Measurements from ENCODE around the gene PAK1. TPM values are rescaled to one million over a fixed set of nuclear protein-coding genes. Genes with fewer than 3 reads are reported as not detected.
A peak's percentile ranks its signal among the peaks of the same experiment; 100 is the strongest.

PAK1 gene
- total and polyA plus RNA-seq, 2 donors (not counting 1 experiment from before 2014, with no cell fraction given) = 34.6 to 37.7 TPM

DNA sequence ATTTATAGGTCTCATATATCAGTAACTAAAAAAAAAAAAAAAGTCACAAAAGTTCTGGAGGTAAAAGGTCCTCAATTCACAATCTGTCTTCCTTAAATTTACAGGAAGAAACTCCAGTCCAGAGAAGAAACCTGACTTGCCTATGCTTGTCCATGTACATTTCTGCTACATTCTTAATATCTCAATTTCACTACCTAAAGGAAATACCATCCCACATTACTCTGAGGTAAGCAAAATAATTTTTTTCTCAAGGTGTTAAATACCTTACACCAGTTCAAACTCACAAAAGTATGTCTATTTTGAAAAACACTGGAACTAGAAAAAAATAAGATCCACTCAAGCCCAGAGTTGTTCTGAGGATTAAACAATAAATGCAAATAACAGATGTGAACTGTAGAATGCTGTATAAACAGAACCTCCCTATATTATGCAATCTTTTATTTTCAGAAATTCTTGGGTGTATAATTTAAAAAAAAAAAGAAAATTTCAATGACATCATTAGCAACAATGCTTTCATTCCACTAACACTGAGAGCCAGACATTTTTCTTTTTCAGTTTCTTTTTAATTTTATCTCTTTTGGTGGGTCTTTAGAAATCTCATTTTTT is 122.5 kb downstream of the PAK1 start:
- DNase-seq (ENCODE audit: low read depth in 2 of 2) = peak in 1 of 2 donors; percentile 55
- no peak overlapping the region for H2AFZ ChIP-seq (ENCODE audit: low read length)
- no peaks in the 10 kb centered on the region for H3K27me3 ChIP-seq (ENCODE audit: control insufficient read depth, insufficient read depth, low read length)
- no peaks in the 10 kb centered on the region for H3K79me2 ChIP-seq (ENCODE audit: control insufficient read depth, insufficient read depth, low read length)
- peaks cover 2% of the 10 kb centered on the region for H3K36me3 ChIP-seq (ENCODE audit: control insufficient read depth, insufficient read depth, low read length)
- TF ChIP-seq EZH2 (IDR thresholded peaks at IDR 0.05; ENCODE audit: low read length, missing control alignments) = no peak
- TF ChIP-seq, protein P1, sequence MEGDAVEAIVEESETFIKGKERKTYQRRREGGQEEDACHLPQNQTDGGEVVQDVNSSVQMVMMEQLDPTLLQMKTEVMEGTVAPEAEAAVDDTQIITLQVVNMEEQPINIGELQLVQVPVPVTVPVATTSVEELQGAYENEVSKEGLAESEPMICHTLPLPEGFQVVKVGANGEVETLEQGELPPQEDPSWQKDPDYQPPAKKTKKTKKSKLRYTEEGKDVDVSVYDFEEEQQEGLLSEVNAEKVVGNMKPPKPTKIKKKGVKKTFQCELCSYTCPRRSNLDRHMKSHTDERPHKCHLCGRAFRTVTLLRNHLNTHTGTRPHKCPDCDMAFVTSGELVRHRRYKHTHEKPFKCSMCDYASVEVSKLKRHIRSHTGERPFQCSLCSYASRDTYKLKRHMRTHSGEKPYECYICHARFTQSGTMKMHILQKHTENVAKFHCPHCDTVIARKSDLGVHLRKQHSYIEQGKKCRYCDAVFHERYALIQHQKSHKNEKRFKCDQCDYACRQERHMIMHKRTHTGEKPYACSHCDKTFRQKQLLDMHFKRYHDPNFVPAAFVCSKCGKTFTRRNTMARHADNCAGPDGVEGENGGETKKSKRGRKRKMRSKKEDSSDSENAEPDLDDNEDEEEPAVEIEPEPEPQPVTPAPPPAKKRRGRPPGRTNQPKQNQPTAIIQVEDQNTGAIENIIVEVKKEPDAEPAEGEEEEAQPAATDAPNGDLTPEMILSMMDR (conservative IDR thresholded peaks at IDR 0.05 in 1 of 2, IDR thresholded peaks at IDR 0.05 in 1 of 2; ENCODE audit: low read depth in 1 of 2, low read length in 2 of 2) = no peak
- H3K27ac ChIP-seq (ENCODE audit: insufficient read depth, low read length) = no peak overlapping the region
- no peak overlapping the region for H3K4me2 ChIP-seq (ENCODE audit: extremely low read depth, insufficient read depth, low read length)
- H4K20me1 ChIP-seq (ENCODE audit: control insufficient read depth, extremely low read depth, insufficient read depth, low read length) = no peaks in the 10 kb centered on the region
- H3K4me3 ChIP-seq (replicated peaks in 1 of 4; ENCODE audit: control extremely low read depth in 1 of 4, insufficient read depth in 1 of 4, low read depth in 3 of 4, low read length in 4 of 4) = no peak overlapping the region
- H3K9me3 ChIP-seq (ENCODE audit: control insufficient read depth, insufficient read depth, low read depth, low read length) = no peaks in the 10 kb centered on the region
- no peaks in the 10 kb centered on the region for H3K4me1 ChIP-seq (ENCODE audit: control insufficient read depth, extremely low read depth, insufficient read depth, low read length)
- no peak overlapping the region for H3K9ac ChIP-seq (ENCODE audit: insufficient read depth, low read length)

DNA sequence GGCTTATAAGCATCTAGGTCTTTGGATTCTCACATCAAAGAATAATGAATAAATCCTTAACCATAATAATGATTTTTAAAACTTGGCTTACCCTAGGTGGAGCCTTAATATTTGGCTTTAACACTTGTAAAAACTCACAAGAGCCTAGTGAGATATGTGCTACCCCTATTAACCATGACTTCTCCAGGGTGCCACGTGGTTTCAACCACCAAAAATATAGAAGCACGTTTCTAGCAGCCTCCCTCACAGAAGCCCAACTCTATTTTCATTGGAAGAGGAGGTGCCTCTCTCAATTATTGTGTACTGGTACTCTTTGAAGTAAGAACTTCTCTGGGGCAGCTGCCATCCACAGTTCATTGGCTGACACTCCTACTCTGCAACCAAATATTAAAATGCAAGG is 125.9 kb downstream of the PAK1 start:
- Histone ChIP-seq H3K9ac (ENCODE audit: insufficient read depth, low read length) (no peak overlapping the region), H3K9me3 (ENCODE audit: control insufficient read depth, insufficient read depth, low read depth, low read length) (no peaks in the 10 kb centered on the region), H3K4me1 (ENCODE audit: control insufficient read depth, extremely low read depth, insufficient read depth, low read length) (no peaks in the 10 kb centered on the region), H3K27me3 (ENCODE audit: control insufficient read depth, insufficient read depth, low read length) (no peaks in the 10 kb centered on the region), H3K36me3 (ENCODE audit: control insufficient read depth, insufficient read depth, low read length) (peaks cover 4% of the 10 kb centered on the region), H3K27ac (ENCODE audit: insufficient read depth, low read length) (no peak overlapping the region), H4K20me1 (ENCODE audit: control insufficient read depth, extremely low read depth, insufficient read depth, low read length) (no peaks in the 10 kb centered on the region), H3K4me3 (replicated peaks in 1 of 4; ENCODE audit: control extremely low read depth in 1 of 4, insufficient read depth in 1 of 4, low read depth in 3 of 4, low read length in 4 of 4) (no peak overlapping the region), H2AFZ (ENCODE audit: low read length) (no peak overlapping the region), H3K4me2 (ENCODE audit: extremely low read depth, insufficient read depth, low read length) (no peak overlapping the region), H3K79me2 (ENCODE audit: control insufficient read depth, insufficient read depth, low read length) (no peaks in the 10 kb centered on the region)
- no peak for TF ChIP-seq EZH2 (IDR thresholded peaks at IDR 0.05; ENCODE audit: low read length, missing control alignments)
- TF ChIP-seq, protein P1 (conservative IDR thresholded peaks at IDR 0.05 in 1 of 2, IDR thresholded peaks at IDR 0.05 in 1 of 2; ENCODE audit: low read depth in 1 of 2, low read length in 2 of 2) = no peak
- no peak for DNase-seq (ENCODE audit: low read depth in 2 of 2)

DNA sequence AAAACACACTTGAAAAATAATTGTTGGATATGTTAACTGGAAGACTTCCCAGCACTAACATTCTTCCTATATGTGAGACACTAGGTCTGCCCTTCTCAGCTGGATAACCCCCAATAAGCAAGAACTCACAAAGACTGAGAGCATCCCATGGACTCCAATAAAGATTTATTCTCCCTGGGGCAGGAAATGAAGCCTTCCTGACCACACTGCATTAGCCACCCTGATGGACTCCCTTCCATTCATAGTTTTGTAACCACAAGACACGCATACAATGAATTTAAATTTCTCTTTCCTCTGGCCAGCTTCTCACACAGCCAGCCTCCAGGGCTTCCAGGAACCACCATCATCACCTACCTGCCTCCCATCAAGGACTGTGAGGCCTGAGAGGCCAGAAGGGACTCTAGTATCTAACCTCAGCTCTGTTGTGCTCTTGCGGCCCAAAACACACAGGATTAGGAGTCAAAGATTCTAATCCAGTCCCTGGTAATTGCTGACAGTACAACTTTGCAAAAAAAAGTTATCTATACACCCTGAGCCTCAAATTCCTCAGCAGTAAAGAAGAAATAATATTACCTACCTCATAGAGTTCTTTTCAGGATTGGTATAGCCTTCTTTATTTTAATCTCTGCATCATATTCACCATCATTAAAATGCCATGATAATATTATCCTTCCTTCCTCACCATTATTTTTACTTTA is 126.8 kb downstream of the PAK1 start:
- Histone ChIP-seq H3K27ac (ENCODE audit: insufficient read depth, low read length) (no peak overlapping the region), H2AFZ (ENCODE audit: low read length) (no peak overlapping the region)

More for the DNA sequence above, 126.8 kb downstream of the PAK1 start:
- Histone ChIP-seq H3K36me3 (ENCODE audit: control insufficient read depth, insufficient read depth, low read length) (peaks cover 4% of the 10 kb centered on the region), H3K27me3 (ENCODE audit: control insufficient read depth, insufficient read depth, low read length) (no peaks in the 10 kb centered on the region), H3K4me2 (ENCODE audit: extremely low read depth, insufficient read depth, low read length) (no peak overlapping the region), H4K20me1 (ENCODE audit: control insufficient read depth, extremely low read depth, insufficient read depth, low read length) (no peaks in the 10 kb centered on the region), H3K4me3 (replicated peaks in 1 of 4; ENCODE audit: control extremely low read depth in 1 of 4, insufficient read depth in 1 of 4, low read depth in 3 of 4, low read length in 4 of 4) (no peak overlapping the region), H3K9me3 (ENCODE audit: control insufficient read depth, insufficient read depth, low read depth, low read length) (no peaks in the 10 kb centered on the region), H3K79me2 (ENCODE audit: control insufficient read depth, insufficient read depth, low read length) (no peaks in the 10 kb centered on the region), H3K4me1 (ENCODE audit: control insufficient read depth, extremely low read depth, insufficient read depth, low read length) (no peaks in the 10 kb centered on the region), H3K9ac (ENCODE audit: insufficient read depth, low read length) (no peak overlapping the region)
- peak; percentile 67 to 97 for DNase-seq (ENCODE audit: low read depth in 2 of 2)
- no peak for TF ChIP-seq EZH2 (IDR thresholded peaks at IDR 0.05; ENCODE audit: low read length, missing control alignments)
- TF ChIP-seq, protein P1 (conservative IDR thresholded peaks at IDR 0.05 in 1 of 2, IDR thresholded peaks at IDR 0.05 in 1 of 2; ENCODE audit: low read depth in 1 of 2, low read length in 2 of 2) = no peak
